ENCODE data around the gene GDF10. TPM values are rescaled to one million over a fixed set of nuclear protein-coding genes. Genes with fewer than 3 reads are reported as not detected.

Gene GDF10
- total and polyA plus RNA-seq, 2 of the 8 experiments (the other 6 are each of a cell fraction or from before 2014, with no cell fraction given): 0.19 to 0.32 TPM

- Histone ChIP-seq H4K5ac (ENCODE audit: insufficient read length, low read depth, low read length) (no peak overlapping the region), H4K20me1 (replicated peaks in 1 of 2; ENCODE audit: control insufficient read depth in 1 of 2, insufficient read depth in 2 of 2, low read length in 2 of 2) (no peaks in the 10 kb centered on the region), H2AFZ (ENCODE audit: low read length) (no peak overlapping the region), H3K36me3 (ENCODE audit: control insufficient read depth in 2 of 4, insufficient read depth in 4 of 4, low read length in 3 of 4) (no peaks in the 10 kb centered on the region), H2BK20ac (ENCODE audit: low read length) (no peak overlapping the region), H4K8ac (ENCODE audit: extremely low read depth, insufficient read depth, low read length) (peak overlapping the region; percentile 59; the same call in 1 of the 2 replicates), H2BK120ac (replicated peaks; ENCODE audit: low read depth, low read length) (no peak overlapping the region), H3K9ac (replicated peaks in 1 of 4; ENCODE audit: extremely low read depth in 1 of 4, low read depth in 3 of 4, low read length in 3 of 4) (no peak overlapping the region), H3K9me3 (ENCODE audit: insufficient read depth in 2 of 2, low read depth in 1 of 2, low read length in 1 of 2) (no peaks in the 10 kb centered on the region), H3K4me2 (ENCODE audit: insufficient read depth in 1 of 2, low read depth in 2 of 2, low read length in 2 of 2) (no peak overlapping the region), H2BK12ac (ENCODE audit: low read depth, low read length) (no peak overlapping the region), H3K14ac (ENCODE audit: insufficient read length) (no peak overlapping the region), H3K79me1 (ENCODE audit: low read depth, low read length) (no peaks in the 10 kb centered on the region), H3K23ac (ENCODE audit: insufficient read length) (no peak overlapping the region), H2BK5ac (ENCODE audit: low read depth, low read length) (no peak overlapping the region), H3K27ac (ENCODE audit: low read depth, low read length) (no peak overlapping the region), H3K23me2 (ENCODE audit: low read depth, low read length) (no peaks in the 10 kb centered on the region), H3K79me2 (ENCODE audit: control insufficient read depth in 1 of 2, insufficient read depth in 2 of 2, low read length in 2 of 2) (no peaks in the 10 kb centered on the region), H2AK5ac (ENCODE audit: low read depth, low read length) (no peak overlapping the region), H3K27me3 (replicated peaks in 1 of 4; ENCODE audit: control insufficient read depth in 3 of 4, extremely low read depth in 1 of 4, insufficient read depth in 3 of 4, low read length in 3 of 4) (no peaks in the 10 kb centered on the region; a peak in 1 of 7 replicates), H3K4me1 (replicated peaks in 1 of 4; ENCODE audit: control insufficient read depth in 3 of 4, insufficient read depth in 4 of 4, low read length in 3 of 4) (no peaks in the 10 kb centered on the region; a peak in 2 of 7 replicates), H3K18ac (ENCODE audit: extremely low read depth, low read length) (no peak overlapping the region), H3K4me3 (ENCODE audit: extremely low read depth in 1 of 4, insufficient read depth in 2 of 4, low read depth in 3 of 4, low read length in 4 of 4) (no peak overlapping the region), H2BK15ac (ENCODE audit: low read length) (no peak overlapping the region), H4K91ac (replicated peaks; ENCODE audit: insufficient read length, low read length) (no peak overlapping the region), H3K56ac (replicated peaks; ENCODE audit: insufficient read length, low read depth, low read length) (no peak overlapping the region), H3K4ac (replicated peaks; ENCODE audit: insufficient read length, low read depth, low read length) (no peak overlapping the region)
- DNase-seq (ENCODE audit: low read depth in 1 of 2, low spot score in 2 of 2) (no peak), FAIRE-seq (no peak)
- CTCF ChIA-PET (ENCODE audit: partially characterized antibody): interaction anchor here (14.6 kb wide), 1 partner anchor 12 kb away, joined by 132 read pairs; no protein-coding TSS in a partner anchor
- WGBS, 2 experiments (ENCODE audit: extremely low coverage in 1 of 2, insufficient coverage in 1 of 2, insufficient read length in 1 of 2, insufficient replicate concordance in 2 of 2, low coverage in 1 of 2, low lambda C conversion rate in 2 of 2, missing lambda C conversion rate in 1 of 2): 92% methylated on average over 15 of the region's 31 CpGs; no CpG with 5 or more reads in 1 of the 2 experiments
- TF ChIP-seq SIRT6 (IDR thresholded peaks at IDR 0.05; ENCODE audit: low read length) (no peak), BACH1 (IDR thresholded peaks at IDR 0.05; ENCODE audit: low read length) (no peak), CHD1 (IDR thresholded peaks at IDR 0.05; ENCODE audit: low read depth, low read length) (no peak), JUND (IDR thresholded peaks at IDR 0.05; ENCODE audit: low read length) (no peak), ZNF274 (IDR thresholded peaks at IDR 0.05; ENCODE audit: borderline replicate concordance, extremely low read depth, low read length) (no peak), GABPA (IDR thresholded peaks at IDR 0.05; ENCODE audit: borderline replicate concordance, insufficient read depth, low read length) (no peak), SP1 (IDR thresholded peaks at IDR 0.05; ENCODE audit: low read depth, low read length) (no peak), TEAD4 (IDR thresholded peaks at IDR 0.05; ENCODE audit: low read depth, low read length) (no peak), POLR2AphosphoS5 (IDR thresholded peaks at IDR 0.05; ENCODE audit: low read depth, low read length) (no peak), RFX5 (IDR thresholded peaks at IDR 0.05; ENCODE audit: borderline replicate concordance, low read depth, low read length) (no peak), MAX (IDR thresholded peaks at IDR 0.05) (no peak), CEBPB (IDR thresholded peaks at IDR 0.05; ENCODE audit: low read depth, low read length) (no peak), JUN (IDR thresholded peaks at IDR 0.05; ENCODE audit: low read depth, low read length) (no peak), TBP (IDR thresholded peaks at IDR 0.05; ENCODE audit: low read depth, low read length) (no peak), ASH2L (IDR thresholded peaks at IDR 0.05; ENCODE audit: low read length) (no peak), SP2 (IDR thresholded peaks at IDR 0.05; ENCODE audit: low read length) (no peak)
- POLR2A ChIA-PET (ENCODE audit: partially characterized antibody): no interaction called here
These were observed 50.0 kb downstream of the GDF10 start for GRCh38 chr10:47349941-47350371.
